Measurements from ENCODE around the gene GPS2. TPM values are rescaled to one million over a fixed set of nuclear protein-coding genes. Genes with fewer than 3 reads are reported as not detected.
"Not testable (repeated sequence)": the region's sequence is repeated elsewhere in the genome, so short reads cannot be mapped to it uniquely, and the experiment has no call there.

Gene GPS2
- total RNA-seq, 2 experiments from 2014 or later = 83.7 to 85.1 TPM

- peak; percentile 91 for DNase-seq
- peaks cover 30% of the 10 kb centered on the region for H3K36me3 Mint-ChIP-seq
- no peaks in the 10 kb centered on the region for H3K27me3 Mint-ChIP-seq
- peak within 1 kb of the TSS; percentile 86 for H3K27ac Mint-ChIP-seq
- peak; percentile 69 for ATAC-seq
- no peaks in the 10 kb centered on the region for H3K9me3 Mint-ChIP-seq (ENCODE audit: low read depth)
- CTCF ChIA-PET = interaction anchor here (1.0 to 6.7 kb wide), 10 partner anchors 15 to 336 kb away, joined by 3 to 88 read pairs (median 9); partner anchors contain the start of genes ACAP1, SENP3, TMEM102 and TP53
- peak within 1 kb of the TSS; percentile 78 for H3K4me3 Mint-ChIP-seq
- H3K4me1 Mint-ChIP-seq = peaks cover 56% of the 10 kb centered on the region
These were observed 36.7 kb upstream of the GPS2 start, which contains the start of gene KCTD11 for GRCh38 chr17:7351665-7352502. Gene KCTD11 (plus strand): TSS chr17:7352162.

DNA sequence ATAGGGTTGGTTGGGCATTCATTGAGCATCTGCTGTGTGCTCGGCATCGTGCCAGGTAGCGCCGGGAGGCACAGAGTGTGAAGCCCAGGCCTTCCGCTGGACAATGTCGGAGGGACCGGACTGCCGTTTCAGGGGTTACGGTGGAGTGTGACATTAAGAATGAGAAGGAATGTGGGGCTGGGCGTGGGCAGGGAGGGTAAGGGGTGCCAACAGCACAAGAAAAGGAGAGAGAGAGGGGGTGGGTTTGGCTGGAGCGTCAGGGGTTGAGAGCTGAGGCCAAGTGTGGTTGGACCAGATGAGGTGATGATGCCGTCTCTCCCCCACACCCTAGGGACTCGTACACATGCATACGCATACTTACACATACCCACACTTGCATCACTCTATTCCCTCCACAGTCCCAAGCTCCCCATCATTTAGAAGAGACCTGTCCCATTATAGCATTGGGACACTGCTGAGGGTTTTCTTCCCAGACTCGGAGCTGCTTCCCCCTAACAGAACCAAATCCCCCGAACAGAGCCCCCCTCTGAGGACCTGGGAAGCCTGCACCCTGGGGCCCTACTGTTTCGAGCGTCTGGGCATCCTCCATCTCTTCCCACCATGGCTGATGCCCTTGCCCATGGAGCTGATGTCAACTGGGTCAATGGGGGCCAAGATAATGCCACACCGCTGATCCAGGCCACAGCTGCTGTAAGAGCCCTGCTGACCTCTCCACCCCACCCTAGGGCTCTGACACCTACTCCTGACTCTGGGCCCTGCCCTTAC lies 33.5 kb upstream of the GPS2 start:
- Mint-ChIP-seq H3K9me3 (ENCODE audit: low read depth) (no peaks in the 10 kb centered on the region), H3K4me1 (peaks cover 34% of the 10 kb centered on the region), H3K27ac (peak overlapping the region; percentile 1), H3K4me3 (no peak overlapping the region), H3K36me3 (peaks cover 42% of the 10 kb centered on the region), H3K27me3 (no peaks in the 10 kb centered on the region)
- no peak for DNase-seq
- CTCF ChIA-PET = interaction anchor here (0.7 to 4.8 kb wide), 5 partner anchors 12 to 92 kb away, joined by 3 to 61 read pairs (median 10); partner anchors contain the start of genes ACAP1 and NEURL4
- ATAC-seq = no peak

- Mint-ChIP-seq H3K4me3 (no peak overlapping the region), H3K27me3 (no peaks in the 10 kb centered on the region), H3K36me3 (peaks cover 44% of the 10 kb centered on the region), H3K27ac (no peak overlapping the region), H3K4me1 (peaks cover 33% of the 10 kb centered on the region), H3K9me3 (ENCODE audit: low read depth) (no peaks in the 10 kb centered on the region)
- no peak for DNase-seq
- CTCF ChIA-PET = interaction anchor here (1.1 to 4.8 kb wide), 4 partner anchors 11 to 93 kb away, joined by 5 to 61 read pairs (median 14); partner anchors contain the start of genes ACAP1 and NEURL4
- ATAC-seq = no peak
These were observed 32.7 kb upstream of the GPS2 start for GRCh38 chr17:7347630-7348477.

- no peak overlapping the region for H3K4me3 Mint-ChIP-seq
- H3K9me3 Mint-ChIP-seq (ENCODE audit: low read depth) = no peaks in the 10 kb centered on the region
- no peak overlapping the region for H3K27ac Mint-ChIP-seq
- peaks cover 28% of the 10 kb centered on the region for H3K4me1 Mint-ChIP-seq
- no peaks in the 10 kb centered on the region for H3K27me3 Mint-ChIP-seq
- CTCF ChIA-PET = interaction anchor here (0.7 to 4.8 kb wide), 8 partner anchors 8 to 51 kb away, joined by 4 to 61 read pairs (median 10); partner anchors contain the start of genes ACAP1, NEURL4 and TMEM95
- DNase-seq (no peak), ATAC-seq (no peak)
- H3K36me3 Mint-ChIP-seq = peaks cover 44% of the 10 kb centered on the region
These were observed 31.8 kb upstream of the GPS2 start for GRCh38 chr17:7346761-7347614.

GRCh38 chr17:7343250-7343649 lies 28.1 kb upstream of the GPS2 start:
- Mint-ChIP-seq H3K4me3 (no peak overlapping the region), H3K9me3 (ENCODE audit: low read depth) (no peaks in the 10 kb centered on the region), H3K27ac (no peak overlapping the region), H3K27me3 (no peaks in the 10 kb centered on the region), H3K4me1 (peaks cover 22% of the 10 kb centered on the region), H3K36me3 (peaks cover 43% of the 10 kb centered on the region)
- CTCF ChIA-PET = no interaction called here
- no peak for ATAC-seq
- DNase-seq = no peak

- ATAC-seq (no peak), DNase-seq (no peak)
- H3K27ac Mint-ChIP-seq = peak overlapping the region; percentile 9
- no peaks in the 10 kb centered on the region for H3K9me3 Mint-ChIP-seq (ENCODE audit: low read depth)
- H3K4me1 Mint-ChIP-seq = peaks cover 30% of the 10 kb centered on the region
- no peaks in the 10 kb centered on the region for H3K27me3 Mint-ChIP-seq
- H3K4me3 Mint-ChIP-seq = no peak overlapping the region
- CTCF ChIA-PET = interaction anchor here (0.9 to 1.5 kb wide), 3 partner anchors 20 to 28 kb away, joined by 3 read pairs; no protein-coding TSS in a partner anchor
- H3K36me3 Mint-ChIP-seq = peaks cover 47% of the 10 kb centered on the region
These were observed 26.7 kb upstream of the GPS2 start for GRCh38 chr17:7341842-7342241.

GRCh38 chr17:7340179-7340578 lies 25.0 kb upstream of the GPS2 start:
- H3K4me3 Mint-ChIP-seq = no peak overlapping the region
- H3K27ac Mint-ChIP-seq = no peak overlapping the region
- ATAC-seq (no peak), DNase-seq (no peak)
- CTCF ChIA-PET = interaction anchor here (0.9 to 2.8 kb wide), 2 partner anchors 11 to 18 kb away, joined by 3 to 6 read pairs; partner anchors contain the start of gene NEURL4
- peaks cover 39% of the 10 kb centered on the region for H3K4me1 Mint-ChIP-seq
- peaks cover 40% of the 10 kb centered on the region for H3K36me3 Mint-ChIP-seq
- no peaks in the 10 kb centered on the region for H3K9me3 Mint-ChIP-seq (ENCODE audit: low read depth)
- H3K27me3 Mint-ChIP-seq = no peaks in the 10 kb centered on the region

- H3K4me3 Mint-ChIP-seq = peak overlapping the region; percentile 93
- H3K27me3 Mint-ChIP-seq; H3K9me3 Mint-ChIP-seq (ENCODE audit: low read depth); ATAC-seq; DNase-seq: not testable (repeated sequence)
- CTCF ChIA-PET = interaction anchor here (1.0 to 6.4 kb wide), 16 partner anchors 9 to 350 kb away, joined by 3 to 61 read pairs (median 6); partner anchors contain the start of genes GPS2, KCTD11, NEURL4 and SLC2A4
- H3K27ac Mint-ChIP-seq = peak overlapping the region; percentile 96
- peaks cover 45% of the 10 kb centered on the region for H3K4me1 Mint-ChIP-seq
- H3K36me3 Mint-ChIP-seq = peaks cover 34% of the 10 kb centered on the region
These were observed 22.4 kb upstream of the GPS2 start for GRCh38 chr17:7337600-7337999.

DNA sequence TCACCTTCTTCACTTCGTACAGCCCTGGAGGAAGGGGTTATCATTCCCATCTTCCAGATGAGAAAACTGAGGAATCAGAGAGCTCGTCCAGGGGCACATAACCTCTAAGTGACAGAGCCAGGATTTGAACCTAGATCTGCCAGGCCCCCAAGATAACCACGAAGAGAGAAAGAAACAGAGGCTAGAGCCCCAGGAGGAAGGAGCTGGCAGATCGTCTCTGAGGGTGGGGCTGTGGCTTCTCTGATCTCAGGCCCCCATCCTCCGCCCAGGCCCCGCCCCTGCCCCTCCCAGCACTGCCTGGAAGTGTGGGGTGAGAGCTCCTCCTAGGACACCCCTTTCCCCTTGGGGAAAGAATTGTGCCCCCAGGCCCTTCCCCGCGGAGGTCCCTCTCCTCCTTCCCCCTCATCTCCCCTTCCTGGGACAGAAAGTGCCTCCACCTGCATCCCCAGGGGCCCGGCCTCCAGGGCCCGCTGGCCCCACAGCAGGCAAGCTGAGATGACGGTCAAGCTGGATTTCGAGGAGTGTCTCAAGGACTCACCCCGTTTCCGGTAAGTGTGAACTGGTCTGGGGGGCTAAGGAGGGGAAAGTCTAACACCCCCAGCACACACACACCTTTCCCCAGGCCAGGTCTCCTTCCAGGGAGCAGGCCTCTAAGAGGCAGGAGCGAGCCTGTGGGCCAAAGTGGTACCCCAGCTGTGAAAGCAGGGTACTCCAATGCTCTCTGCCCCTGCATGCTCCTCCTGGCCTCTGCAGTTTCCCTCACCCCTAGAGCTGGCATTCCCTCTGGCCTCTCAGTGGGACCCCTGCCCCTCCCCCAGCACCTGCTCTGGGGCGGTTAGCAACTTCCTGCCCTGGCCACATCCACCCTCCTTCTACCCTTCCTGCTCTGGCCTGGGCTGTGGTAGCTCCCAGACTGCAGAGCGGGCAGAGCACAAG lies 21.3 kb upstream of the GPS2 start, which contains the start of gene ACAP1:
Gene ACAP1, plus strand, starts transcription at position 290 of the 936 bp plus-strand sequence. Its CDS starts 206 bp downstream, at position 496.
- ATAC-seq (peak; percentile 95), DNase-seq (peak; percentile 96)
- H3K27ac Mint-ChIP-seq = peak within 1 kb of the TSS; percentile 96
- H3K9me3 Mint-ChIP-seq (ENCODE audit: low read depth) = no peaks in the 10 kb centered on the region
- peaks cover 48% of the 10 kb centered on the region for H3K4me1 Mint-ChIP-seq
- peaks cover 27% of the 10 kb centered on the region for H3K36me3 Mint-ChIP-seq
- H3K27me3 Mint-ChIP-seq = no peaks in the 10 kb centered on the region
- CTCF ChIA-PET = interaction anchor here (0.6 to 6.4 kb wide), 26 partner anchors 8 to 803 kb away, joined by 3 to 61 read pairs (median 4); partner anchors contain the start of genes CHRNB1, FXR2, GPS2 and KCTD11
- H3K4me3 Mint-ChIP-seq = peak within 1 kb of the TSS; percentile 93

- not testable (repeated sequence) for H3K9me3 Mint-ChIP-seq (ENCODE audit: low read depth); DNase-seq; H3K27me3 Mint-ChIP-seq; ATAC-seq
- peaks cover 48% of the 10 kb centered on the region for H3K4me1 Mint-ChIP-seq
- H3K27ac Mint-ChIP-seq = peak overlapping the region; percentile 96
- CTCF ChIA-PET = interaction anchor here (0.6 to 6.4 kb wide), 19 partner anchors 10 to 804 kb away, joined by 3 to 61 read pairs (median 5); partner anchors contain the start of genes CHRNB1, GPS2, KCTD11 and SLC2A4
- peak overlapping the region; percentile 93 for H3K4me3 Mint-ChIP-seq
- peaks cover 23% of the 10 kb centered on the region for H3K36me3 Mint-ChIP-seq
These were observed 20.6 kb upstream of the GPS2 start for GRCh38 chr17:7335765-7336164.

All from activated CD8-positive, alpha-beta memory T cell treated with anti-CD3 and anti-CD28 coated beads, Interleukin-2, amount 10 ng/mL, durations not matched to agents 7 days and 5 days (primary cell).